ENCODE measurements around the gene PHACTR1. TPM values are rescaled to one million over a fixed set of nuclear protein-coding genes. Genes with fewer than 3 reads are reported as not detected.

PHACTR1 gene
- total RNA-seq, 2 donors from 2014 or later: 2.8 to 6.3 TPM

DNA sequence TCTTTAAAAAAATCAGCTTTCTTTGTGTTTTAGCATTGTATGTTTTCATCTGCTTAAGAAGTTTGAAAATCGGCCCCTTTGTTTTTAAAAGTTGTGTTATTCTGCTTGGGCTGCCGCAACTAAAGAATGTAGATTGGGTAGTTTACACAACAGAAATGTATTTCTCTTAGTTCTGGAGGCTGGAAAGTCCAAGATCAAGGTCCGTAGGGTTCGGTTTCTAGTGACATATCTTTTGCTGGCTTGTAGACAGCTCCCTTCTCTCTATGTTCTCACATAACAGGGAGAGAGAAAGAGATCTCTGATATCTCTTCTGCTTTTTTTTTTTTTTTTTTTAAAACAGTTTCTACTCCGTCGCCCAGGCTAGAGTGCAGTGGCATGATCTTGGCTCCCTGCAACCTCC lies 473.1 kb downstream of the PHACTR1 start:
- Mint-ChIP-seq H3K36me3 (ENCODE audit: low read depth) (no peaks in the 10 kb centered on the region), H3K27ac (no peak overlapping the region), H3K4me3 (no peak overlapping the region), H3K4me1 (no peaks in the 10 kb centered on the region), H3K27me3 (ENCODE audit: insufficient read depth) (no peaks in the 10 kb centered on the region), H3K9me3 (no peaks in the 10 kb centered on the region)
- H3K9me3 ChIP-seq (ENCODE audit: control insufficient read depth, low read length): peaks cover 6% of the 10 kb centered on the region
- peaks cover 24% of the 10 kb centered on the region for H3K36me3 ChIP-seq (ENCODE audit: control insufficient read depth, insufficient read depth, low read length)
- no peak for TF ChIP-seq CTCF (conservative IDR thresholded peaks at IDR 0.05)
- no peak for DNase-seq
- H3K9ac ChIP-seq (ENCODE audit: extremely low read depth, low read length, poor library complexity, severe bottlenecking): no peak overlapping the region
- no peaks in the 10 kb centered on the region for H3K27me3 ChIP-seq (ENCODE audit: control insufficient read depth, insufficient read depth, low read length, poor library complexity, severe bottlenecking)
- no peak overlapping the region for H3K27ac ChIP-seq (ENCODE audit: low read depth, low read length)
- no peak overlapping the region for H3K4me3 ChIP-seq (ENCODE audit: low read length)
- WGBS, 2 experiments (ENCODE audit: insufficient coverage in 1 of 2, insufficient read length in 1 of 2): 85 to 91% methylated on average over 3 to 6 of the region's 6 CpGs
- no peaks in the 10 kb centered on the region for H3K4me1 ChIP-seq (ENCODE audit: control insufficient read depth, insufficient read depth, low read length)

GRCh38 chr6:13190376-13190775 lies 473.8 kb downstream of the PHACTR1 start:
- H3K4me3 Mint-ChIP-seq: no peak overlapping the region
- no peaks in the 10 kb centered on the region for H3K27me3 ChIP-seq (ENCODE audit: control insufficient read depth, insufficient read depth, low read length, poor library complexity, severe bottlenecking)
- H3K9me3 Mint-ChIP-seq: no peaks in the 10 kb centered on the region
- H3K4me1 Mint-ChIP-seq: no peaks in the 10 kb centered on the region
- DNase-seq: no peak
- H3K27ac ChIP-seq (ENCODE audit: low read depth, low read length): no peak overlapping the region
- H3K36me3 ChIP-seq (ENCODE audit: control insufficient read depth, insufficient read depth, low read length): peaks cover 24% of the 10 kb centered on the region
- no peak overlapping the region for H3K9ac ChIP-seq (ENCODE audit: extremely low read depth, low read length, poor library complexity, severe bottlenecking)
- H3K36me3 Mint-ChIP-seq (ENCODE audit: low read depth): no peaks in the 10 kb centered on the region
- no peak overlapping the region for H3K27ac Mint-ChIP-seq
- WGBS, 2 experiments (ENCODE audit: insufficient coverage in 1 of 2, insufficient read length in 1 of 2): 63 to 100% methylated on average over 1 of the region's 1 CpG
- no peaks in the 10 kb centered on the region for H3K27me3 Mint-ChIP-seq (ENCODE audit: insufficient read depth)
- H3K4me1 ChIP-seq (ENCODE audit: control insufficient read depth, insufficient read depth, low read length): no peaks in the 10 kb centered on the region
- no peak overlapping the region for H3K4me3 ChIP-seq (ENCODE audit: low read length)
- no peak for TF ChIP-seq CTCF (conservative IDR thresholded peaks at IDR 0.05)
- H3K9me3 ChIP-seq (ENCODE audit: control insufficient read depth, low read length): peaks cover 6% of the 10 kb centered on the region

DNA sequence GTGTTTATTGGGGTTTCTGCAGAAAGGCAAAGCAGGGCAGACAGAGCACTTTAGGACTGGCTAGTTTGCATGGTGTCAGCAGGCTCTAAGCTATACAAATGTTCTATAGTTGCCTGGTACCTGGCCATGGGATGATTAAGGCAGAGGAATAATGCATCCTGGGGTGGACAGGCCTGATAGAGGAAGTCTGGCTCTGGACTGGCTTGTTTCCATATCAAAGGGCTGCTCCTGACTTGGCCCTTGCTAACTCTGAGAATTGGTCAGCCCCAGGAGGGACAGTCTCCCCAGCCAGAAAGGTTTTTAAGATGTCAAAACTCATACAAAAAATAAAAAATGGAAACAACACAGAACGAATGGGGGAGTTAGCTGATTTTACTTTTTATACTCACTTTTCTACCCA lies 474.9 kb downstream of the PHACTR1 start:
- H3K27ac Mint-ChIP-seq: no peak overlapping the region
- 93% methylated on average over 1 of the region's 1 CpG; no CpG with 5 or more reads in 1 of the 2 experiments for WGBS, 2 experiments (ENCODE audit: insufficient coverage in 1 of 2, insufficient read length in 1 of 2)
- no peaks in the 10 kb centered on the region for H3K4me1 Mint-ChIP-seq
- Histone ChIP-seq H3K27ac (ENCODE audit: low read depth, low read length) (no peak overlapping the region), H3K36me3 (ENCODE audit: control insufficient read depth, insufficient read depth, low read length) (peaks cover 26% of the 10 kb centered on the region), H3K4me1 (ENCODE audit: control insufficient read depth, insufficient read depth, low read length) (no peaks in the 10 kb centered on the region), H3K9ac (ENCODE audit: extremely low read depth, low read length, poor library complexity, severe bottlenecking) (no peak overlapping the region), H3K4me3 (ENCODE audit: low read length) (no peak overlapping the region), H3K9me3 (ENCODE audit: control insufficient read depth, low read length) (peaks cover 6% of the 10 kb centered on the region), H3K27me3 (ENCODE audit: control insufficient read depth, insufficient read depth, low read length, poor library complexity, severe bottlenecking) (no peaks in the 10 kb centered on the region)
- H3K36me3 Mint-ChIP-seq (ENCODE audit: low read depth): no peaks in the 10 kb centered on the region
- no peak overlapping the region for H3K4me3 Mint-ChIP-seq
- no peak for TF ChIP-seq CTCF (conservative IDR thresholded peaks at IDR 0.05)
- no peaks in the 10 kb centered on the region for H3K9me3 Mint-ChIP-seq
- no peaks in the 10 kb centered on the region for H3K27me3 Mint-ChIP-seq (ENCODE audit: insufficient read depth)
- no peak for DNase-seq
